Posterior cingulate gyrus (tissue), 11 donors: ENCODE measurements around the gene OR2V1.
A peak's percentile ranks its signal among the peaks of the same experiment; 100 is the strongest.
"Not testable (repeated sequence)": the region's sequence is repeated elsewhere in the genome, so short reads cannot be mapped to it uniquely, and the experiment has no call there.

Source experiments
- DNase-seq, 10 donors: peaks; one replicate each; pipeline versions ENCODE4 v3.0.0 to v3.0.0-alpha.2; 2020 to 2021; ENCODE audit warnings: mixed read lengths in 3 of 10
- intact Hi-C: fragments of 100-400 bp; cut with DNase I; formaldehyde crosslinking; loops from one replicate; pipeline ENCODE4 v1.15.1; 2023

The OR2V1 gene

GRCh38 chr5:181130832-181131496, at the start of gene OR2V1:
TSS of gene OR2V1 (minus strand) at chr5:181131169. CDS start at chr5:181125304, 5,865 bp downstream.
- no peak for DNase-seq
- intact Hi-C loops = no loop called here

- DNase-seq, intact Hi-C loops: not testable (repeated sequence)
These were observed 46.6 kb upstream of the OR2V1 start for GRCh38 chr5:181177559-181177958.

GRCh38 chr5:181176254-181176952, 45.4 kb upstream of the OR2V1 start:
- intact Hi-C loops = no loop called here
- DNase-seq = no peak

GRCh38 chr5:181173420-181174342, 42.7 kb upstream of the OR2V1 start:
- DNase-seq = no peak
- intact Hi-C loops = no loop called here

GRCh38 chr5:181173027-181173419, 42.1 kb upstream of the OR2V1 start:
- intact Hi-C loops = no loop called here
- peak in 1 of 10 donors; percentile 71 for DNase-seq

GRCh38 chr5:181171782-181172181, 40.8 kb upstream of the OR2V1 start:
- intact Hi-C loops = no loop called here
- DNase-seq = no peak

GRCh38 chr5:181170996-181171395, 40.0 kb upstream of the OR2V1 start:
- no peak for DNase-seq
- intact Hi-C loops = no loop called here

- no peak for DNase-seq
- intact Hi-C loops = no loop called here
These were observed 39.4 kb upstream of the OR2V1 start for GRCh38 chr5:181170237-181170825.

GRCh38 chr5:181169459-181170236, 38.7 kb upstream of the OR2V1 start:
- intact Hi-C loops = not testable (repeated sequence)
- peak in 1 of 10 donors; percentile 28 for DNase-seq

GRCh38 chr5:181168595-181169118, 37.7 kb upstream of the OR2V1 start:
- intact Hi-C loops = no loop called here
- no peak for DNase-seq

- DNase-seq = no peak
- intact Hi-C loops = no loop called here
These were observed 37.0 kb upstream of the OR2V1 start for GRCh38 chr5:181167814-181168488.

- DNase-seq = no peak
- intact Hi-C loops = no loop called here
These were observed 36.1 kb upstream of the OR2V1 start for GRCh38 chr5:181166812-181167733.

GRCh38 chr5:181164076-181164952, 33.3 kb upstream of the OR2V1 start:
- DNase-seq = no peak

GRCh38 chr5:181163487-181164075, 32.6 kb upstream of the OR2V1 start:
- no peak for DNase-seq
- intact Hi-C loops = no loop called here

More at GRCh38 chr5:181164076-181164952, 33.3 kb upstream of the OR2V1 start:
- intact Hi-C loops = no loop called here

GRCh38 chr5:181161534-181162175, 30.7 kb upstream of the OR2V1 start:
- intact Hi-C loops = no loop called here
- DNase-seq = no peak
